NCI-H82 (cell line): ENCODE data around the gene CFAP221.
A peak's percentile ranks its signal among the peaks of the same experiment; 100 is the strongest.

Experiments
- DNase-seq: peaks from one replicate; lab custom pipeline; 2025; lab: John Stamatoyannopoulos, UW

Gene CFAP221

DNA sequence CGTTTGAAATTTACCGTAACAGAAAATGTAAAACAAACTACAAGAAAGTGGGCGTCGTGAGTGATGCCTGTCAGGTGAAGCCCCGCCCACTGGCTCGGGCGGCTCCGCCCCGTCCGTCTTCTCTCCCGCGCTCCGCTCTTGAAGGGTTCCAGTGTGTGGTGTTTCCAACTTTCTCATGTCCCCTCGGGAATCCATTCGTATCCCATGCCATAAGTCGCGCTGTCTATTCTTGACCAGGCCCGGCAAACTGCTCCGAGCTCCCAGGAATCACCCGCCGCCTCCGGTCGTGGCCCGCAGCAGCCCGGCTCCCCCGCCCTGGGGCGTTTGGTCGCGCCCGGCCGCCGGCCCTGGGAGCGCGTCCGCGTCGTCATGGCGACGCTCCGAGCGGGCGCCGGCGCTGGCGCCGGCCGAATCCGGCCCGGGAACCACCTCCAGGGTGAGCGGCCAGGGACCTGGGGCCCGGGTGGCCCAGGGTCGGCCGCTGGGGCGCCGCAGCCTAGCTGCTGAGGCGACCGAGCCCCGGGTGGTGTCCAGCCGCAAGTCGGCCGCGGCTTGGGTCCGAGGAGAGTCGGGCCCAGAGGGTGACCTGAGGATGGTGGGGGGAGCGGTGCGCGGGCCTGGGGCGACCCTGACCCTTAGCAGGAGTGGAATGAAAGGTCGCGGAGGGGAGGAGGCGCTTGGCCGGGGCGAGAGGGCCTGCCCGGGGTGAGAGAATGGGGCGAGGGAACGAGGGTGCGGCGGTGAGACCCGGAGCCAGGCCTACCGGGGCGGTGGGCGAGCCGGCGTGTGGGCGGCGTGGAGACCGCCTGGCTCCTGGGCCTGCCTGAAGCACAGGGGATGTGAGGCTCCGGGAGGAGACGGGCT lies at the start of gene CFAP221:
Gene CFAP221, plus strand, starts transcription at position 375 of the 864 bp plus-strand sequence. CDS start 1,683 bp downstream, outside the sequence.
- DNase-seq: peak; percentile 88

DNA sequence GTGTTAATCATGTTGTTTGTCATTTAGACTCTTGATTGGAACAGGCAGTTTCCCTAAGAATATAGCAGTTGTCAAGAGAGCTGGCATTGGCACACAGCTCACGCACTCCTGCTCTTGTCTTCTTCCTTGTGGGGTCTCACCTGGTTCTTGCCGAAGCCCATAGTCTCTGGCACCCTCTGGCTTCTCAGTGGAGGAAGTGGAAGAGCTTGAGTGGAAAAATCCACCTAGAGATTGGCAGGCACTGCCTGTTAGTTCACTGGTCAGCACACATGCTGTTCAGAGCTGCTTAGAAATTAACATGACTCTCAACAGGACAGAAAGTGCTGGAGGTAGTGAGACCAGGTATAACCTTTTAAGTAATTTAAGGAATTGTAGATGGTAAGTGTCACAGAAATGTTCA lies 48.3 kb upstream of the CFAP221 start:
- no peak for DNase-seq

DNA sequence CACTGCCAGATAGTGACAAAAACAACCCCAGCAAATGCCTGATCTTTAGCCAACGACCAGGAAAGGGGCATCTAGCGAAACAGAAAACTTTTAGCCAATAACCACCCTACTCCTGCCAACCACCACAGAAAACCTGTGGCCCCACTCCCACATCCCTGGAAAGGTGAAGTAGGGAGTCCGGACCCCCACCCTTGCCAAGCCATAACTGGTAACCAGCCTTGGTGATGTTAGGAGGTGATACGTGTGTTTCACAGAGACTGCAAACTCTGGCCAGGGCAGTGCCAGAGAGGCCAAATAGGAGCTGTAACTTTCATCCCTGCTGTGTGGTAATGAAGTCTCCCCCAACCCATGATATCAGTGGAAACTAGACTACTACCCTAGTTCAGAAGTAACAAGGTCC lies 47.6 kb upstream of the CFAP221 start:
- DNase-seq: no peak

DNA sequence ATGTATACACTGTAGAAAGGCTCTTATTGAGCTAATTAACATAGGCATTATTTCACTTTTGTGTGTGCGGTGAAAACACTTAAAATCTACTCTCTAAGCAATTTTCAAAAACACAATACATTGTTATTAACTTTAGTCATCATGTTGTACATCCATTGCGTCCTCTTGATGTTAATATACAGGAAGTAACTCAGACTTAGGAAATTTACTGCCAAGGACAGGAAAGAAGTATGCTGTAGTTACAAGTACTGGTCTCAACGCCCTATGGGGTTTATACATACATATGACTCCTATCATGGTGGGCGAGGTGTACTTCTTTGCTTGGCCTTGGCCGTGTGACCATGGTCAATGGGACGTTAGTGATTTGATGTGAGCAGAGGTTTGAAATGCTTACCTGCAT lies 35.5 kb upstream of the CFAP221 start:
- DNase-seq: no peak

DNA sequence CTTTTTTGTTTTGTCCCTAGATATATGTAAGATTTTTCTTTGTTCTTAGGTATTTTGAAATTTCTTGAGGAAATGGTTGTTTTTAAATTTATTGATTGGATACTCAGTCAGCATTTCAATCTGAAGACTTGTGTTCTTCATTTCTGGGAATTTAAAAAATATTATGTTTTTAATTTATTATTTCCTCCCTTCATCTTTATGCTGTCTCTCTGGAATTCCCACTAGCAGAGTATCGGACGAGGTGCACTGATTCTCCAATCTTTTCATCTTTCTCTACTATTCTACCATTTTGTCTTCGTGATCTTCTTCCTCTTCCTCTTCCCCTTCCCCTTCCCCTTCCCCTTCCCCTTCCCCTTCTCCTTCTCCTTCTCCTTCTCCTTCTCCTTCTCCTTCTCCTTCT lies 32.3 kb upstream of the CFAP221 start:
- no peak for DNase-seq

DNA sequence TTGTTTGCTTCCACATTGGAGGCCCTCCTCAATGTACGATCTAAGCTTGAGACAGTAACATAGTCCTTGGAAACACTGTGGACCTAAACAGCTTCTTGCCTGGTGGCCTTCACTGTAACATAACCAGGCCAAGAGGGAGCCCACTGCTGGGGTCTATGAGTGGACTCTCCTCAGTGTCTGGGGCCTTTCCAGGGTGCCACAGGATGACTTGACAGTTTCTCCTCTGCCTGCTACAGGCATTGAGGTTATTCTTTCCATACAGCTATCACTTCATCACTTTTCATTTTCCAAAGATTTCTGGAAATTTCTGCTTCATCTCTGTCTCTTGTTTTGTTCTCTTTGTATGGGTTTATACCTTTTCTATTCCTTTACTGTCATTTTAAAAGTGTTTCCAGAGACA lies 31.3 kb upstream of the CFAP221 start:
- no peak for DNase-seq

DNA sequence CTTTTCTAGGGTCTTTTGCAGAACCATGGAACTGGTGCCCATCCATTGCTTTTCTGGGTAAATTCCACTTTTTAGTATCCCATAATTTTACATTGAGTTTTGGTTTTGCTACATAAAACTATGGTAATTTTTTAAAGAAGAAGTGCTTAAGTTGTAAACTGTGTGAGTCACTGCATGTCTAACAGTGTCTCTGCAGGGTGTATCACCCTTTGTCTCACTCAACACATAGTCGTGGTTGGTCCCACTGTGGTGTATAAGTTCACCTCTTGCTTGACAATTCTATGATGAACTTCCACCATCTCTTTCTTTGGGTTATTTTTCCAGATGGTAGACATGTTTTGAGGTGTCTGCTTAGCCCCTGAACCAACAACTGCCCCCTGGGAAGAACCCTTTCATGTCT lies 30.4 kb upstream of the CFAP221 start:
- no peak for DNase-seq

DNA sequence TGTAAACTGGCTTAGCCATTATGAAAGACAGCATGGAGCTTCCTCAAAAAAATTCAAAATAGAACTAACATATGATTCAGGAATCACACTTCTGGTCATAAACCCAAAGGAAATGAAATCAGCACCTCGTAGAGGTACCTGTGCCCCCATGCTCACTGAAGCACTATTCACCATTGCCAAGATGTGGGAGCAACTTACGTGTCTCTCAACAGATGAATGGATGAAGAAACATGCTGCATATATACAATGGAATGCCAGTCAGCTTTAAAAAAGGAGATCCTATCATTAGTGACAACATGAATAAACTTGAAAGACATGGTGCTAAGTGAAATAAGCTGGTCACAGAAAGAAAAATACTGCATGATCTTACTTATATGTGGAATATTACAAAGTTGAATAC lies 28.1 kb upstream of the CFAP221 start:
- no peak for DNase-seq

DNA sequence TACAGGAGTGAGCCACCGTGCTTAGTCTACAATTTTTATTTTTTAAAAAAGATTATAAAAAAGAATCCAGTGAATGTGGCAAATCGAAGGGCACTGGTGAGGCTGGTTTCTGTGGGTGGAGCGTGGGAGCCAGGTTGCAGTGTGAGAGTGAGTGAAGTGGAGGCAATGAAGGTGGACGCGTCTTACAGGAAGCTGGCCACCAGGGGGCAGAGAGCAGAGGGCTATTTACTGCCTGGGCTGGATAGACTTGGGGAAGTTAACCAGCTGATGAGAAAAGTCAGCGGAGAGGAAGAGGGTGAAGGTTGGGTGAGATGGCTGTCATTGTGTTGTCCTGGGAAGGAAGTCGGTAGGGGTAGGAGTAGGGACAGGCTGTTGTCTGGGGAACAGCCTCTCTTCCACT lies 26.8 kb upstream of the CFAP221 start:
- DNase-seq: peak; percentile 83

DNA sequence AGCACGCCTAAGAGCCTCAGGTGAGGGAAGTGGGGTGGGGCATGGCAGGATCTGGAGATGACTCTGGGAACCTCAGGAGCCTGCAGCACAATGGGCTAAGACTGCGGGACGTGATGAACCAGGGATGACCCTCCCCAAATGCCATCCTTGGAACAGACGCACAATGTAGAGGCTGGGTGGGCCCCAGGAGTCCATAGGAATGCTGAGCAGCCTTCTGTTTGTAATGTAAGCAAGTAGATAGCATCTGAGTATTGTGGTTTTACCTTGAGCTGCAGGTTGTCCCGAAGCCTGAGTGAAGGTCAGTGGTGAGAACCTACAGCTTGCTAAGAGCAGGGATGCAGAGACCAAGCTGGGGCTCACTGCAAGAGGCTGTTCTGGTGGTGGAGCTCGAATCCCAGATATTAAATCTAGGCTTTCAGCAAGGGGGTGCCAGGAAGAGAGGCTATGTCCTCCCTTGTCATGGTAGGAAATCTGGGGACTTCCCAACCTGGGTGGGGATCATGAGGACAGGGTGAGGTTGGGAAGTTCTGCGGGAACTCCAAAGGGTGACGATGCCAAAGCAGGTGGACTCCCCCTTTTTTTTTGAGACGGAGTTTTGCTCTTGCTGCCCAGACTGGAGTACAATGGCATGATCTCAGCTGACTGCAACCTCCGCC lies 25.7 kb upstream of the CFAP221 start:
- DNase-seq: no peak

DNA sequence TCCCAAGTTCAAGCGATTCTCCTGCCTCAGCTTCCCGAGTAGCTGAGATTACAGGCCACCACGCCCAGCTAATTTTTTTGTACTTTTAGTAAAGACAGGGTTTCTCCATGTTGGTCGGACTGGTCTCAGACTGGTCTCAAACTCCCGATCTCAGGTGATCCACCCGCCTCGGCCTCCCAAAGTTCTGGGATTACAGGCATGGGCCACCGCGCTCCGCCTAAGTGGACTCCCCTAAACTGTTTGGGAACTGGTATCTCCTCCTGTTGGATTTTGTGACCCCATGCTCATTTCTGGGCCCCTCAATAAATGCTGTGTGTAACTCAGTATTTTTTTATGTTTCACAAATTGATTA lies 25.2 kb upstream of the CFAP221 start:
- DNase-seq: no peak

DNA sequence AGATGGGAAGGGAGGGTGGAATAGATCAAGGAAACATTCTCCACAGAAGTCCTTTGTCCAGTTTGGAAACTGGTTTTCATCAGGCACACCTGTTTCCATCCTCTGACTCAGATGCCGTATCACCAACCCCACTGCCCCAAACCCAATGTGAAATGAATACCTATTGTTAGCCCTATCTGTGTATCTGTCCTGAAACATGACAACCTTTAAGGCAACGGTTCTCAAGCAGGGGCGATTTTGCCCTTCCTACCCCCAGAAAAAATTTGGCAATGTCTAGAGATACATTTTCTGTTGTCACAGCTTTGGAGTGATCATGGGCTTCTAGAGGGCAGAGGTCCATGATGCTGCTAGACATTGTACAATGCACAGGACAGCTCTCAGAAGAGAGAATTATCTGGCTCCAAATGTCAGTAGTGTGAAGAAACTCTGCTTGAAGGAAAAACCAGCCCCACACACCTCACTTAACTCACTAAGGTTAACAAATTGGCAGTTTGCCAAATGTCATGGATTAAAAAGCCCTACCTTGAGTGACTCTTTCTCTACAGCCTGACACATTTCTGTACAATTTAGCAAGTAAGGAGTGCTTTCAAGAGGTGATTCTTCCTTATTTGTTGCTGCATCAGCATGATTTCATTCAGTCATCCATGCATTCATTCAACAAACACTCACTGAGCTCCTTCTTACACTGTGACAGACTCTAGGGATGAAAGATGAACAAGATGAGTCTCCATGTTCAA lies 23.4 kb upstream of the CFAP221 start:
- peak; percentile 76 for DNase-seq

DNA sequence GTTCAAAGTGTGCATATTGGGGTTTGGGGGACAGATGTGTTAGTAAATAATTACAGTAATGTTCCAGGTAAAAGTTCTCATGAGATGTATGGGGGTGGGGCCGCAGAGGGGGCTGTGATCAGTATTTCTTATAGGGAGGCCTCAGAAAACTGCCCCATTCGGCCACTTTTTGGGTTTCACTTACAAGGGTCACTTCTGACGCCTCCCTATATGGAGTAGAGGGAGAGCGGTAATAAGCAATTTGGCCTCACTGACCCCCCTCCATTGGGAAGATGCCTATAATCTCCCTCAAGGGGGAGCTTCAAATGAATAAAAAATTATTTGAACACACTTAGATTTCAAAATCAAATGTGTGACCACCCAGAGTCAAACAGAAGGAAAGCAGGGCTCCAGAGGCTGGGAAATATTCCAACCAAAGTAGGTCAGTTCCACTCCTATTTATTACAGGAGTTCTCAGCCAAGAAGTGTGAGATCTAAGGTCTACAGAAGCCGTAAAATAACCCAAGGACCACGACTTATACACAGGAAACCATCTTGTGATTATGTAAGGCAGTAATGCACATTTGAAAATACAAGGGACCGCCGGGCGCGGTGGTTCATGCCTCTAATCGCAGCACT lies 22.7 kb upstream of the CFAP221 start:
- no peak for DNase-seq

DNA sequence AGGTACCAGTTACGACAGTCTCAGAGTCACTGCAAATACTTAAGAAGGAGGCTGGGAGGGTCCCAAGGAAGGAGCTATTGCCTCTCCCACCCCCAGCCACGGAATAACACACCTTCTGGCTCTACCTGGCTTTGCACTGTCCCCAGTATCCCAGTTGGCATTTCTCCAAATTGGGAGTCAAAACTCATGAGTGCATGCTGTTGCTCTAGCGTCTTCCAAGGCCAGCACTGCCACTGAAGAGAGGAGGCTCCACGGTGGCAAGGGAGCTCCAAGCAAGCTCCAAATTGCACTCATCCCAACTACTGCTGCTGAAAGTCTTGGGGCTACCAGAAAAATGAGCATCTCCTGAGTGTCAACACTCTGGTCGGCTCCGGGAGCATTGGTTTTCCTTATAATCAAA lies 21.6 kb upstream of the CFAP221 start:
- no peak for DNase-seq

DNA sequence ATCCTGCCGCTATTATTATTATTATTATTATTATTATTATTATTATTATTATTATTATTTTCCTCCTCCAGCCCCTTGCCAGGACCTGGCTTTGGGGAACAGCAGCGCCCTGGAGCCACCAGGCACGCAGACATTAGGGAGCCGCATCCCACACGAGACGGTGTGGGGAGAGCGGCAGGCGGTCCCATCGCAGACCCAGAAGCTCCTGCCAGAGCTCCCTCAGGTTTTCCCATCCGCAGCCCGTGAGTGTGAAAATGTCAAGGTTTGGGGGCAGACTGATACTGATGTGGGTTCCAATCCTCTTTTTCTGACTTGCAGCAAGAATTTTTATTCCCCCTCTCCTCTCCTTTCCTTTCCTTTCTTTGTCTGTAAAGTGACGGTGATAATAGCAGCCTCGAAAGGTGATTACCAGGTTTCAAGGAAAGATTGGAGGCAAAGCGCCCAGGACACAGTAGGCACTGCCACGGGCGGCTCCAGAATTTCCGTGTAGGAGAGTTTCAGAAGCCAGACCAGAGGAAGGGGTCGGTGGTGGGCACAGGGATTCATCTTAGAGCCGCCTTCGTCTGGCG lies 20.8 kb upstream of the CFAP221 start:
- DNase-seq: no peak

DNA sequence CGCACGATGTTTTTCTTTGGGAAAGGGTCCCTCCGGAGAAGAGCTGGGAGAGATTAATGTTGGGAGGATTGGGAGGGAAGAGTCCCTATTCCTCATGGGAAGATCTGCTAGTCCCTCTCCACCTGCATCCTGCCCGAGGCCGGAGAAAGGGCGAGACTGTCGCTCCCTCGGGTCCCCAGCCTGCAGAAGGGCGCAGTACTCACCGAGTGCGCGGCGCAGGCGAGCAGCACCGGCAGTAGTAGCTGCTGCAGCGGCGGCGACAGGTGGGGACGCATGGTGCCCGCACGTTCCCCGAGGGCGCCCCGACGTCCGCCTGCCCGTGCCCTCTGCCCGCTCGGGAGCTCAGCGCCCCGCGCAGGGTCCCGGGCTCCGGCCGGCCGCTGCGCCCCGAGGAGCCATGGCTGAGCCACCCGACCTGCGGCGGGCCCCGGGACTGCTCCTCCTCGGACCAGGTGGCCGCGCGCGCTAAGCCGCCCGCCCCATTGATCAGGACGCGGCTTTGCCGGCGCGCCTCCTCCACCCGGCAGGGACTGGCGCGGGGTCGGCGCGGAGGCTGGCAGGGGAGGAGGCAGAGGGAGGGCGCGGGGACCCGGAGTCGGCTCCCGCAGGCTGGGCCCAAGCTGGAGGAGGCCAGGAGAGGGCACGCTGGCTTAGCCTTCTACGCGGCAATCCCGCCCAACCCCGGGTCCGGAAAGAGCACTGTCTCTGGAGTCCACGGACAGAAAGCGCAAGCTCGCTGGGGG lies 20.1 kb upstream of the CFAP221 start, which contains the start of gene SCTR:
Gene SCTR, minus strand, starts transcription at position 532 of the 743 bp plus-strand sequence. Its CDS starts 257 bp downstream, at position 275.
- DNase-seq: peak; percentile 61

DNA sequence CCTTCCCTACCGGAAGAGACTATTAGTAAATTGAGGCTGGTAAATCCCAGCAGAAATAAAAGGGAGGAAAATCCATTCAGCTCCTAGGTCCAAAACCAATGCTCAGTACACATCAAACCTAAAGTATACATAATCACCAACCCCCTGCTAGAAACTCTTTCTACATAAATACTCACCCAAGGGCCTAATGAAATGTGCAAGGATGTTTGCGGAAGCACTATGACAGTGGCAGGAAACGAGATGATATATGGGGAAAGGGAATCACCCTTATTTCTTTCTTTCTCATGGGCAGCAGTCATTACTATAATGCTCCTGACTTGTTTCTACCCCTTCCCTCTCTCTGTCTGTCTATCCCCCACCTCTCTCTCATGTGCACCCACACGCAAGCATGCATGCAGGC lies 18.6 kb upstream of the CFAP221 start:
- no peak for DNase-seq

DNA sequence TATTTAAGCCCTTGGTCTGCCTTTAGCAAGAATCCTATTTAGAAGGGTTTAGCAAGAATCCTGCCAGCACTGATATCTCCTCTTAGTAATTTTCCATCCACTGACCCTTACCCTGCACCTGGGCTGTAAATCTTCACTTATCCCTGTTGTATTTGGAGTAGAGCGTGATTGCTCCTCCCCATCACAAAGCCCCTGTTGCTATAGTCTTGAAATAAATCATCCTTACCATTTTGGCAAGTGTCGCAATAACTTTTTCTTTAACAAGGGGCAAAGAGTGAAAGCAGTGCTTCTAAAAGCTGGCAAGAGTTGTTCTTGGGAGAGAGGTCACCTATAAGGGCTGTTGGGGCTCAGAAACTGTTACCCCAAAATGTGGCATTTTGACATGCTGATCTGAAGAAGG lies 16.2 kb upstream of the CFAP221 start:
- DNase-seq: peak; percentile 18

DNA sequence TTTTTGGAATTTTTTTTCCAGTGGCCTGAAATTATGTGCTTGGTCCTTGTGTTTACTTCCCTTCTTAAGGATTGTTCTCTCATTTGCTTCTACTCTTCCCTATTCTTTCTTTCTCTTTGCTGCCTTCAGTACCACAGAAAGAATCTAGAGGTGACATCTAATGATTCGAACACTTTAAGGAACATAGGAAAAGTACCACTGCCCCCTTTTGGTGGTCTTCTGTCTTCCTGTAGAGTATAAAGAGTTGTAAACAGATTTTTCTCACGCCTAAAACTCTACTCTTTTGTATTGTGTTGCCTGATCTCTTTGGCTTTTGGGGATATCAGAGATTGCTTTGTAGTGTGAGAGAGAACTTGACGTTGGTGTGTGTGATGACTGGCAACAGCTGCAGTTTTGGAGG lies 13.0 kb upstream of the CFAP221 start:
- DNase-seq: peak; percentile 56

DNA sequence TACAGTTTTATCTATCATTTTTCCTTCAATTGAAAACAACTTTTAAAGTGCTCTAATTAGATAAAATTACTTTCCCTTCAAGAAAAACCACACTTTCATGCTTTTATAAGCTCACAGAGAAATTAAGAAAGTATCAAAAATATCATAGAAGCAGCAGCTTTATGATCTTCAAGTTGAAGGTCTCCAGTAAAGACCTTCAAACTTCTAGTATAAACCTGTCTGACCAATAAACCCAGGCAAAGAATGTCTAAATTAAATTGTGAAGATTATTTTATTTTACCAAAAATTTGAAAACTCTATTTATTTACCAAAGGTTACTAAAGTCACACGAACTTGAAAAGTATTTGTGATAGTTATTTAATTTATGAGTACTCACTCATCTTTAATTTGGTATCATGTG lies 10.7 kb upstream of the CFAP221 start:
- no peak for DNase-seq

DNA sequence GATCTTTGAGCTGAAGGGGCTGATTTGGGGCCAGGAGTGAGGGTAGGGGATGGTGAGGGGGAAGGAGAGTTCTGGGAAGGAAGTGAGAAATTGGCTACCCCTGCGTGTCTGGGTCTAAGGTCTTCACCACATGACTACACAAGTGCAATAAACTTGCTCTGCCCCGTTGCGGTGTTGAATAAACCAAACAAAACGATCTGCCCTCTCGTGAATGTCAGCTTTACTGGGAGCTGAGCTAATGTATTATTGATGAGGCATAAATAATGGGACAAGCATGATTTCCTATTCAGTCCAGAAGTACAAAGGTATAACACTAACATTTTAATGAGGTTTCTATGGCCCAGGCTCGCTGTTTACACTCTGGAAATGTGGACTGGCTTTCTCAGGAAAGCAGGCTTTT lies 8.0 kb upstream of the CFAP221 start:
- no peak for DNase-seq
